ENCODE data around the gene CEP85.
A peak's percentile ranks its signal among the peaks of the same experiment; 100 is the strongest.
"Not testable (repeated sequence)": the region's sequence is repeated elsewhere in the genome, so short reads cannot be mapped to it uniquely, and the experiment has no call there.

Gene CEP85

DNA sequence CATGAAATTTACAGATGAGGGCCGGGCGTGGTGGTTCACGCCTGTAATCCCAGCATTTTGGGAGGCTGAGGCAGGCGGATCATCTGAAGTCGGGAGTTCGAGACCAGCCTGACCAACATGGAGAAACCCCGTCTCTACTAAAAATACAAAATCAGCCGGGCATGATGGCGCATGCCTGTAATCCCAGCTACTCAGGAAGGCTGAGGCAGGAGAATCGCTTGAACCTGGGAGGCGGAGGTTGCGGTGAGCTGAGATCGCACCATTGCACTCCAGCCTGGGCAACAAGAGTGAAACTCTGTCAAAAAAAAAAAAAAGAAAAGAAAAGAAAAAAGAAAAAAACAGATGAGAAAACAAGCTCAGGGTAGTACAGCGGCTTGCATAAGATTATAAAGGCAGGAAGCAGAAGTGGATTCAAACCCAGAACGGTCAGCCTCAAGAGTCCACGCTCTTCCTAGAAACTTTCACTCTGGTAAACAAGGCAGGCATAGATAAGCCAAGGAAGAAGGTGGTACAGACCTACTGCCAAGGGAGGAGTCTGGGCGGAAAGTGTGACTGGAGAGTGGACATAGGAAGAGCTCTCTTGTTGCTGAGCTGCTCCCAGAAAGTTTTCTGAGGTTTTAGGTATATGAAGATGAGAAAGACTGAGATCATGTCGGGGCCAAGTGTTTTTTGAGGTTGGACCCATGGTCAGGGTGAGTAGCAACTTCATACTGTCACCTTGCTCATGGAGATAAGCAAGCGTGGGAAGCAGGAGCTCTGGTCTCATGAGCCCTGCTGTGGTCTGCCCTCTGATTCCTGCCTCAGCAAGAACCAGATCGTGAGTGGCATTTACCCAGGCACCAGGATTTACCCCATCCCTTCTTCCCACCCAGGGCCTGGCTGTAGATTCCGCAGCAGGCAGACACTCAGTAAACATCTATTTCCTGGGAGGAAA lies 74.2 kb downstream of the CEP85 start:
- not testable (repeated sequence) for H3K9ac ChIP-seq (ENCODE audit: low read depth, low read length); H3K4me2 ChIP-seq (ENCODE audit: low read length); H3K27me3 ChIP-seq (ENCODE audit: control insufficient read depth, insufficient read depth, low read length); H3K36me3 ChIP-seq (ENCODE audit: insufficient read depth, low read length); H3K4me3 ChIP-seq (ENCODE audit: low read length); H3K9me3 ChIP-seq (replicated peaks; ENCODE audit: low read length)
- H3K4me1 ChIP-seq (ENCODE audit: control insufficient read depth, insufficient read depth, low read length), result peaks cover 11% of the 10 kb centered on the region

DNA sequence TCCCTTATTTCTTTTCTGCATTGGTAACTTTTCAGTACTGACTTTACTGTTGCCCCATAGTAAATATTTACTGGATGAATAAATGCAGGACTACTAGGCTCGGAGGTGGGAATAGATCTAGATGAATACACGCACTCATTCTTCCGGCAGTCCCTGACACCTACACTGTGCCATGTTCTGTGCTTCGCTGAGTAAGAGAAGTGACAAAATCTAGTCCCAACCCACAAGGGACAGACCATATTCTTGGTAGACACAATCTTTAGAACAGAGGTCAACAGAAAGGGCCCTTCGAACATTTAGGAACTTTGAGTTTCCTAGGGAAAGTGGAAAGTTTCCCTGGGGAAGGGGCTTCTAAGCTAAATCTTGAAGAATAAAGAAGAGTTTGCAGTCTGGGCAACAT lies 80.5 kb downstream of the CEP85 start:
- Histone ChIP-seq H3K4me3 (ENCODE audit: low read length) (no peak overlapping the region), H3K4me2 (ENCODE audit: low read length) (no peak overlapping the region), H3K27me3 (ENCODE audit: control insufficient read depth, insufficient read depth, low read length) (peaks cover 9% of the 10 kb centered on the region), H3K9ac (ENCODE audit: low read depth, low read length) (no peak overlapping the region), H3K36me3 (ENCODE audit: insufficient read depth, low read length) (no peaks in the 10 kb centered on the region), H3K9me3 (replicated peaks; ENCODE audit: low read length) (no peaks in the 10 kb centered on the region), H3K4me1 (ENCODE audit: control insufficient read depth, insufficient read depth, low read length) (peaks cover 8% of the 10 kb centered on the region)

DNA sequence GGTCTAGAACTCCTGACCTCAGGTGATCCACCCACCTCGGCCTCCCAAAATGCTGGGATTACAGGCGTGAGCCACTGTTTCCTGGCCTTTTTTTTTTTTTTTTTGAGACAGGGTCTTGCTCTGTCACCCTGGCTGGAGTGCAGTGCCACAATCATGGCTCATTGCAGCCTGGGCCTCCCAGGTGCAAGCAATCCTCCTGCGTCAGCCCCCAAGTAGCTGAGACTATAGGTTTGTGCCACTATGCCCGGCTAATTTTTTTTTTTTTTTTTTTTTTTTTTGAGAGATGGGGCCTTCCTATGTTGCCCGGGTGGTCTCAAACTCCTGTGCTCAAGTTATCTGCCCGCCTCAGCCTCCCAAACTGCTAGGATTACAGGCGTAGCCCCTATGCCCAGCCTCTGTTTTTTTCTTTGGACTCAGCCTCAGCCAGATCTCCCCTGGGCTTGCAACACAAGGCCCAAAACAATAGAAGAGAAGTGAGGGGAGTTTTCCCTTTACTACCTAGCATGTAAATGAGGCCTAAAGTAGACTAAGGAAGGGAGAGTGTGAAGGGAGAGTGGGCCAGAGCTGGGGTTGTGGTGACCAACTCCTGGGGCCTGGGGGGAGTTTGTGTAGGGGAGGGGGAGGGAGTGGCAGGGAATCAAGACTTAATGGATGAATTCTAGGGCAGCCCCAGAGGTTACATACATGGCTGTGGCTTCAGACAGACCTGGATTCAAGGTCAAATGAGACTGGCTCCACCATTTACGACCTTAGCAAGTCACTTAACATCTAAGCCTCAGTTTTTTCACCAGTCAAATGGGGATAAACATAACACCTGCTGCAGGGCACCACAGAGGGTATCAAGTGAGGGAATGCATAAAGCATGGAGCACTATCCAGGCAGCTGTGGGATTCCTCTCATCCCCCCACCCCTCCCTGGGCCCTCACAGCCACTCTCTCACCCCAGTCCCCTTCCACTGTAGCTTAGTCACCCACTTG lies 82.2 kb downstream of the CEP85 start:
- H3K9me3 ChIP-seq (replicated peaks; ENCODE audit: low read length), result no peaks in the 10 kb centered on the region
- H3K4me2 ChIP-seq (ENCODE audit: low read length), result no peak overlapping the region
- H3K36me3 ChIP-seq (ENCODE audit: insufficient read depth, low read length), result no peaks in the 10 kb centered on the region
- peaks cover 10% of the 10 kb centered on the region for H3K4me1 ChIP-seq (ENCODE audit: control insufficient read depth, insufficient read depth, low read length)
- H3K4me3 ChIP-seq (ENCODE audit: low read length), result no peak overlapping the region
- H3K9ac ChIP-seq (ENCODE audit: low read depth, low read length), result no peak overlapping the region
- peaks cover 9% of the 10 kb centered on the region for H3K27me3 ChIP-seq (ENCODE audit: control insufficient read depth, insufficient read depth, low read length)

DNA sequence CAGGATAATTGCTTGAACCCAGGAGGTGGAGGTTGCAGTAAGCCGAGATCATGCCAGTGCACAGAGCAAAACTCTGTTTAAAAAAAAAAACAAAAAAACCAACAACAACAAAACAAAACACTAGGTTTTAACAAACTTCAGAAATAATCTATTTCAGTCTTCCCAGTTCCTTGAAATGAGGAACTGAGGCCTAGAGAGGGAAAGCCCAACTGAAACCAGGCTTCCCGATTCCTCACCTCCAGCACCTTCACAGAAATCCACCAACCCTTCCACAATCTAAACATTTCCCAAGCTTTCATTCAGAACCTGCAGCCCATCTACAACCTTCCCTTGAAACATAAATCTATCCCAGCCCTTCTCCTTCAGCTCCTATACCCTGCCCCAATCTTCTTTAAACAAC lies 83.1 kb downstream of the CEP85 start:
- peaks cover 13% of the 10 kb centered on the region for H3K4me1 ChIP-seq (ENCODE audit: control insufficient read depth, insufficient read depth, low read length)
- no peak overlapping the region for H3K9ac ChIP-seq (ENCODE audit: low read depth, low read length)
- no peak overlapping the region for H3K4me2 ChIP-seq (ENCODE audit: low read length)
- no peak overlapping the region for H3K4me3 ChIP-seq (ENCODE audit: low read length)
- H3K9me3 ChIP-seq (replicated peaks; ENCODE audit: low read length), result no peaks in the 10 kb centered on the region
- H3K27me3 ChIP-seq (ENCODE audit: control insufficient read depth, insufficient read depth, low read length), result peaks cover 3% of the 10 kb centered on the region
- H3K36me3 ChIP-seq (ENCODE audit: insufficient read depth, low read length), result no peaks in the 10 kb centered on the region

DNA sequence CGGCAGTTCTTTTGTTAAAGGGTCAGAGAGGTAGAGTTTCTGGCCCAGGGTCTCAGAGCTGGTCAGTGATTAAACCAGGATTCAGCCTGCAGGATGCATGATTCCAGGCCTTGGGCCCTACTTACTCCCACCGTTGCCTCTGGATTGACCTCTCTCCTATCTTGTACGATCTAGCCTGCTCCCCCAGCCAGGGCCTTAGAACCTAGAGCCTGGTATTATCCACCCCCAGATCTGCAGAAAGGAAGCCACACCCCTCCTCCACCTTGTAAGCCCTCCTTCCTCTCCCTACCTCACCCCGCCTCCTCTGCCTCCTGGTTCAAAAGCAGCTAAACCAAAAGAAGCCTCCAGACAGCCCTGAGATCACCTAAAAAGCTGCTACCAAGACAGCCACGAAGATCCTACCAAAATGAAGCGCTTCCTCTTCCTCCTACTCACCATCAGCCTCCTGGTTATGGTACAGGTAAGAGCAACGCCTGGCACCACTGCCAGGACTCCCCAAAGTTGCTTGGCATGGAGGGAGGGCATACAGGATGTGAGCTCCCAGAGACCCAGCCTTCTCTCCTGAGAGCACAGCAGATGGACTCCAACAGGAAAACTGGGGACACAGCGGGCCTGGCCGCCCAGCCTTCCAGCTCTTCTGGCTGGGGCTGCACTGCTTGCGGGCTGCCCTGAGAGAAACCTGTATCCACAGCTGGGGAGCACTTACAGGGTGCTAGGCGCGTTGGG lies 83.8 kb downstream of the CEP85 start, which contains the start of gene CD52:
Gene CD52 (plus strand): TSS at position 347 of the 726 bp plus-strand sequence. CDS start 60 bp downstream, at position 407.
- H3K9ac ChIP-seq (ENCODE audit: low read depth, low read length), result no peak within 1 kb of the TSS
- H3K27me3 ChIP-seq (ENCODE audit: control insufficient read depth, insufficient read depth, low read length), result peaks cover 3% of the 10 kb centered on the region
- H3K36me3 ChIP-seq (ENCODE audit: insufficient read depth, low read length), result no peaks in the 10 kb centered on the region
- peaks cover 13% of the 10 kb centered on the region for H3K4me1 ChIP-seq (ENCODE audit: control insufficient read depth, insufficient read depth, low read length)
- no peak within 1 kb of the TSS for H3K4me3 ChIP-seq (ENCODE audit: low read length)
- no peak within 1 kb of the TSS for H3K4me2 ChIP-seq (ENCODE audit: low read length)
- no peaks in the 10 kb centered on the region for H3K9me3 ChIP-seq (replicated peaks; ENCODE audit: low read length)

DNA sequence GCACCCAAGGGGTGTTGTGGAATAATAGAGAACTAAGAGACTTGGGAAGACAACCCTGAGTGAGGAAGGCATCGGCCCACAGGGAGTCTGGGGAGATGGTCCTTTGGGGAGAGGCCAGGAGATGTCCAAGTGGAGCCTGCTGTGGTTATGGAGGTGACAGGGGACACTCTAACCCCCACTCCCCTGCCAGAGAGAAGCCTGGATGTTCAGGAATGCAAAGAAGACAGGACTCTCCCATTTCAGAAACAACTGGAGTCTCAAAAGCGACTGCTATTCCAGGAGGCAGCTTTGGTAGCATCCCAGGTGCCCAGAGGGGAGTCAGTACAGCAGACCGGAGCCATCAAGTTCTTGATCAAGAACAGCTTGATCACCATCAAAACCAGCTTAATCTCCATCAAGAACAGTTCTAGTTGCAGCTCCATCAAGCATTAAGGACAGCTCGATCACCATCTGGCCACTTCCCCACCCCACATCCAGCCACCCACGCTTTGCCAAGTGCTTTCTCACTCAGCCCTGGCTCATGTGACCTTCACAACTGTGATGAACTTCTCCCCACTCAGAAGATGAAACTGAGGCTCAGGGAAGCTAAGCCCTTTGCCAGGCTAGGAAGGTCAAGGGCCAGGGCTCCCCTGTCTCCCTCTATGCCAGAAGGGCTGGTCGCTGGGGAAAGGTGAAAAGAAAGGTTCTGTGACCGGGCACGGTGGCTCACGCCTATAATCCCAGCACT lies 84.5 kb downstream of the CEP85 start:
- Histone ChIP-seq H3K4me1 (ENCODE audit: control insufficient read depth, insufficient read depth, low read length) (peaks cover 13% of the 10 kb centered on the region), H3K27me3 (ENCODE audit: control insufficient read depth, insufficient read depth, low read length) (peaks cover 3% of the 10 kb centered on the region), H3K4me3 (ENCODE audit: low read length) (no peak overlapping the region), H3K9ac (ENCODE audit: low read depth, low read length) (no peak overlapping the region), H3K9me3 (replicated peaks; ENCODE audit: low read length) (no peaks in the 10 kb centered on the region), H3K4me2 (ENCODE audit: low read length) (no peak overlapping the region), H3K36me3 (ENCODE audit: insufficient read depth, low read length) (no peaks in the 10 kb centered on the region)

DNA sequence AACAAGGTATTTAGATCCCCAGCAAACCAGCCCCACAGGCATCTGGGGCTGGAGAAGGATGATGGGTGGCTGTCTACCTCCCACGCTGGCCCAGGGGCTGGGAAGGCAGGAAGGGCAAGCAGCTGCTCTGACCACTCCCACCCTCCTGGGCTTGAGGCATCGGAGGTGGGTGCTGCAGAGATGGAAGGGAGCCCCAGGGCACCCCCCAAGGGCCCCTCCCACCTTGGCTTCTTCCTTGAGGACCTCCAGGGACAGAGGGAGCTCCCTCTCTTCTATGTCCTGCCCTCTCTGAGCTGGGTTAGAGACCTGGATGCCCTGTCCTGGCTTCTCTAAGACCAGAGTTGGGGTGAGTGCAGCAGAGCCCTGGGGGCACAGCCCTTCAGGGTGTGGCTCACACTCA lies 86.9 kb downstream of the CEP85 start:
- Histone ChIP-seq H3K4me1 (ENCODE audit: control insufficient read depth, insufficient read depth, low read length) (peaks cover 13% of the 10 kb centered on the region), H3K36me3 (ENCODE audit: insufficient read depth, low read length) (no peaks in the 10 kb centered on the region), H3K9ac (ENCODE audit: low read depth, low read length) (peak overlapping the region; percentile 44), H3K9me3 (replicated peaks; ENCODE audit: low read length) (no peaks in the 10 kb centered on the region), H3K4me2 (ENCODE audit: low read length) (peak overlapping the region; percentile 43), H3K27me3 (ENCODE audit: control insufficient read depth, insufficient read depth, low read length) (peaks cover 15% of the 10 kb centered on the region), H3K4me3 (ENCODE audit: low read length) (no peak overlapping the region)

DNA sequence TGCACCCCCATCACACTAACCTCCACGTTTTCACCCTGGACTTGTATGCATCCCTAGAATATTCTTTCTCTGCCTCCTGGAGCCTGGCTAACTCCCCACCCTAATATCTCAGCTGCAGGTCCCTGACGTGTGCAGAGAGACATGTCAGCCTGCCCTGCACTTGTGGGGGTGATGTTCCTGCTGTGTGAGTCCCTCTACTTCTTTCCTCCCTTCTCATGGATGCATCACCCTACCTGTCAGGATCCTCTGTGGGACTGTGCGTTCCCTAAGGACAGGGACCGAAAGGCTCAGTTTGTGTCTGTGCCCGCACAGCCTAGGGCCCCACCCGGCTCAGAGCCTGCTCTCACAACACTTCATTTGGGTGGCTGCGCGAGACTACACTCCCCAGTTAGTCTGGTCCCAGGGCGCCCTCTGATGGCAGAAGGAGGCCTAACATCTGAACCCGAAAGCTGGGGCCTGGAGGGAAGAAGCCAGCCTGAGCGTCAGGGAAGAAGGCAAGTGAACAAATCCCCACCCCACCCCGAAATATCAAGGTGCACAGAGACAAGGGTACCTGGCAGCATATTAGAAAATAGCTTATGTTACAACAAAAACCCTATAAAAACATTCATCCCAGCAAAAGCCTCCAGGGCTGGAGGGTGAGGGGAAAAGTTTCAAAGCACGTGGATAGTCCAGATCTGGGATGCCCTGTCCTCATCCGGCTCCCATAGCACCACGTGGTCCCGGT lies 87.5 kb downstream of the CEP85 start:
- peak overlapping the region; percentile 43 for H3K4me2 ChIP-seq (ENCODE audit: low read length)
- H3K4me3 ChIP-seq (ENCODE audit: low read length), result no peak overlapping the region
- H3K27me3 ChIP-seq (ENCODE audit: control insufficient read depth, insufficient read depth, low read length), result peaks cover 15% of the 10 kb centered on the region
- H3K9me3 ChIP-seq (replicated peaks; ENCODE audit: low read length), result no peaks in the 10 kb centered on the region
- peaks cover 13% of the 10 kb centered on the region for H3K4me1 ChIP-seq (ENCODE audit: control insufficient read depth, insufficient read depth, low read length)
- peak overlapping the region; percentile 44 for H3K9ac ChIP-seq (ENCODE audit: low read depth, low read length)
- H3K36me3 ChIP-seq (ENCODE audit: insufficient read depth, low read length), result no peaks in the 10 kb centered on the region

DNA sequence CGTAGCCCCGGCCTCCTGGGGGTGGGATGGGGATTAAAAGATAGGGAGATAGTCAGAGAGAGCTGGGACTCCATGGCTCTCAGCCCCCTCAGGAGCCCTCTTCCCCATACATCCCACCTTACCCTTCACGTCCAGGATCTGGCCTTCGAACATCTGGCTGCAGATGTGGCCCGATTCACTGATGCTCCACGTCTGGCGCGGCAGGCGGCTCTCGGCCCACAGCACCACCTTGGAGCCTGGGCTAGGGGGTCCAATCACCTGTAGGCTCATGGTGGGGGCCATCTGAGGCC lies 88.0 kb downstream of the CEP85 start:
- H3K9ac ChIP-seq (ENCODE audit: low read depth, low read length), result no peak overlapping the region
- no peaks in the 10 kb centered on the region for H3K36me3 ChIP-seq (ENCODE audit: insufficient read depth, low read length)
- H3K9me3 ChIP-seq (replicated peaks; ENCODE audit: low read length), result no peaks in the 10 kb centered on the region
- peaks cover 19% of the 10 kb centered on the region for H3K27me3 ChIP-seq (ENCODE audit: control insufficient read depth, insufficient read depth, low read length)
- no peak overlapping the region for H3K4me3 ChIP-seq (ENCODE audit: low read length)
- H3K4me1 ChIP-seq (ENCODE audit: control insufficient read depth, insufficient read depth, low read length), result peaks cover 13% of the 10 kb centered on the region
- no peak overlapping the region for H3K4me2 ChIP-seq (ENCODE audit: low read length)

DNA sequence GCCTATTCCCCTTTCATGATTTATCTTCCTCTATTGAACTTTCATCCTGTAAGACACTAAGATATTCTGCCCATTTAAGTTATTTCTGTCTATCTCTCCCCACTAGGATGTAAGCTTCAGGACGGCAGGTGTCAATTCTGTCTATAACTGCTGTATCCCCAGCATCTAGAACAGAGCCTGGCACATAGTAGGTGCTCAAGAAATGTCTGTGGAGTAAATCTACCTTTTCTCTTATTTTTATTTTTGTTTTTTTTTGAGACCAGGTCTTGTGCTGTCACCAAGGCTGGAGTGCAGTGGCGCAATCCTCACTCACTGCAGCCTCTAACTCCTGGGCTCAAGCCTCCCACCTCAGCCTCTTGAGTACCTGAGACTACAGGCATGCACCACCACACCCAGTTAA lies 89.4 kb downstream of the CEP85 start:
- H3K9me3 ChIP-seq (replicated peaks; ENCODE audit: low read length), result no peaks in the 10 kb centered on the region
- H3K4me3 ChIP-seq (ENCODE audit: low read length), result no peak overlapping the region
- H3K9ac ChIP-seq (ENCODE audit: low read depth, low read length), result no peak overlapping the region
- H3K27me3 ChIP-seq (ENCODE audit: control insufficient read depth, insufficient read depth, low read length), result peaks cover 24% of the 10 kb centered on the region
- H3K4me1 ChIP-seq (ENCODE audit: control insufficient read depth, insufficient read depth, low read length), result peaks cover 10% of the 10 kb centered on the region
- no peak overlapping the region for H3K4me2 ChIP-seq (ENCODE audit: low read length)
- H3K36me3 ChIP-seq (ENCODE audit: insufficient read depth, low read length), result no peaks in the 10 kb centered on the region
